GM21515 (cell line): ENCODE results near the gene CCT6A.
"Not testable (repeated sequence)": the region's sequence is repeated elsewhere in the genome, so short reads cannot be mapped to it uniquely, and the experiment has no call there.

Experiments used
- ATAC-seq: cut with Tn5 transposase; IDR thresholded peaks from one replicate; pipeline ENCODE4 v1.9.1; 2021; ENCODE audit not compliant: unreplicated experiment

Gene CCT6A

GRCh38 chr7:56048763-56049162 lies 2.8 kb upstream of the CCT6A start:
- not testable (repeated sequence) for ATAC-seq

GRCh38 chr7:56051053-56051338 lies 569 bp upstream of the CCT6A start:
- ATAC-seq, result no peak

- ATAC-seq, result no peak
These were observed 1.8 kb downstream of the CCT6A start for GRCh38 chr7:56053379-56053778.

- ATAC-seq, result no peak
These were observed 2.4 kb downstream of the CCT6A start for GRCh38 chr7:56053993-56054392.

GRCh38 chr7:56062382-56062781 lies 10.8 kb downstream of the CCT6A start:
- no peak for ATAC-seq

GRCh38 chr7:56063500-56063881 lies 11.9 kb downstream of the CCT6A start:
- ATAC-seq, result no peak

- peak; percentile 86 for ATAC-seq
These were observed 12.5 kb downstream of the CCT6A start, which contains the start of gene SUMF2 for GRCh38 chr7:56063882-56064625. Gene SUMF2, plus strand, starts transcription at chr7:56064286. Its CDS starts 26 bp downstream, at chr7:56064312.

- ATAC-seq, result not testable (repeated sequence)
These were observed 14.8 kb downstream of the CCT6A start for GRCh38 chr7:56066376-56066775.

- peak; percentile 83 for ATAC-seq
These were observed 22.8 kb downstream of the CCT6A start for GRCh38 chr7:56074371-56074791.

GRCh38 chr7:56077681-56078080 lies 26.1 kb downstream of the CCT6A start:
- no peak for ATAC-seq

GRCh38 chr7:56078196-56078595 lies 26.6 kb downstream of the CCT6A start:
- ATAC-seq, result no peak

- no peak for ATAC-seq
These were observed 28.1 kb downstream of the CCT6A start for GRCh38 chr7:56079450-56080185.

GRCh38 chr7:56080726-56081435 lies 29.3 kb downstream of the CCT6A start:
- ATAC-seq, result not testable (repeated sequence)

GRCh38 chr7:56081626-56082340 lies 30.2 kb downstream of the CCT6A start:
- ATAC-seq, result no peak

GRCh38 chr7:56083150-56083785 lies 31.7 kb downstream of the CCT6A start:
- no peak for ATAC-seq

GRCh38 chr7:56086761-56087160 lies 35.2 kb downstream of the CCT6A start:
- no peak for ATAC-seq

GRCh38 chr7:56087445-56087844 lies 35.9 kb downstream of the CCT6A start:
- no peak for ATAC-seq

GRCh38 chr7:56091591-56091990 lies 40.0 kb downstream of the CCT6A start:
- ATAC-seq, result no peak

GRCh38 chr7:56092388-56092787 lies 40.8 kb downstream of the CCT6A start:
- not testable (repeated sequence) for ATAC-seq

GRCh38 chr7:56092789-56093531 lies 41.4 kb downstream of the CCT6A start, which contains the start of gene PHKG1:
Gene PHKG1, minus strand, starts transcription at chr7:56092952. Its CDS starts 4,011 bp downstream, at chr7:56088941.
- no peak for ATAC-seq
